Measurements from ENCODE around the gene ARSI. TPM values are rescaled to one million over a fixed set of nuclear protein-coding genes. Genes with fewer than 3 reads are reported as not detected.

Gene ARSI
- total RNA-seq, 1 experiment from 2014 or later = 5.9 TPM

- TF ChIP-seq ZNF425 (CRISPR knock-in tag; conservative IDR thresholded peaks at IDR 0.05) = no peak
Observed at GRCh38 chr5:150281987-150282386, 20.7 kb downstream of the ARSI start (continued).

- Mint-ChIP-seq H3K27me3 (ENCODE audit: low read depth) (no peaks in the 10 kb centered on the region), H3K4me1 (peaks cover 2% of the 10 kb centered on the region), H3K4me3 (no peak overlapping the region), H3K9me3 (no peaks in the 10 kb centered on the region), H3K27ac (no peak overlapping the region), H3K36me3 (no peaks in the 10 kb centered on the region)
- ATAC-seq (no peak), DNase-seq (ENCODE audit: low spot score) (no peak)
- POLR2A ChIA-PET = no interaction called here
- CTCF ChIA-PET = interaction anchor here (1.2 kb wide), 1 partner anchor 71 kb away, joined by 8 read pairs; no protein-coding TSS in a partner anchor
- TF ChIP-seq ELF4 (CRISPR knock-in tag; IDR thresholded peaks at IDR 0.05; ENCODE audit: low read depth) (no peak), RELA (CRISPR knock-in tag; IDR thresholded peaks at IDR 0.05; ENCODE audit: borderline replicate concordance) (no peak), FOXK1 (CRISPR knock-in tag; IDR thresholded peaks at IDR 0.05) (no peak), GTF2I (CRISPR knock-in tag; conservative IDR thresholded peaks at IDR 0.05) (no peak), ZNF281 (CRISPR knock-in tag; IDR thresholded peaks at IDR 0.05) (no peak), MXD4 (CRISPR knock-in tag; IDR thresholded peaks at IDR 0.05; ENCODE audit: borderline replicate concordance) (no peak), IRF1 (CRISPR knock-in tag; IDR thresholded peaks at IDR 0.05) (no peak), ETV6 (CRISPR knock-in tag; IDR thresholded peaks at IDR 0.05) (no peak), E2F1 (CRISPR knock-in tag; IDR thresholded peaks at IDR 0.05) (no peak), ARID4B (CRISPR knock-in tag; IDR thresholded peaks at IDR 0.05; ENCODE audit: borderline replicate concordance) (no peak), NFATC4 (CRISPR knock-in tag; IDR thresholded peaks at IDR 0.05) (no peak), FOXP4 (CRISPR knock-in tag; IDR thresholded peaks at IDR 0.05) (no peak), CREM (CRISPR knock-in tag; IDR thresholded peaks at IDR 0.05) (no peak), ATF2 (CRISPR knock-in tag; IDR thresholded peaks at IDR 0.05; ENCODE audit: borderline replicate concordance, low read depth) (no peak), FOXP1 (CRISPR knock-in tag; IDR thresholded peaks at IDR 0.05; ENCODE audit: borderline replicate concordance) (no peak), E2F5 (CRISPR knock-in tag; IDR thresholded peaks at IDR 0.05) (no peak), TP53 (CRISPR knock-in tag; IDR thresholded peaks at IDR 0.05) (no peak)
Observed at GRCh38 chr5:150279330-150280020, 23.2 kb downstream of the ARSI start.
